Measurements from ENCODE around the gene PRR20D.

DNA sequence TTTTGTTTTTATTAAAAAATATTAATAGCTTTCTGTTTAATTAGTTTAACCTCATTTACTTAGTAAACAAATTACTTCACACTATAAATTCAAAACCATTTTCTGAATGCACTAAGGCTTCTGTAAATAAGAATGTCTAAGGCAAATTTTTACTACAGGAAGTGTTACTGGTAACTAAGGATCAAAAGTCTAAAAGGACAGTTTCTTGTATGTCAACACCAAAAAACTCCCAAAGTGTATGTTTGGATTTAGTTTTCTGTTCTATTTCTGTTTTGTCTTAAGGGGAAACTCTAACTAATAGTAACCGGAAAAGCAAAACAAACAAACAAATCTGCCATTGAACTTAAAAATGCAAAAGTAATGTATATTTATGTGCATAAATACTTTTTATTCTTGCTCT lies 31.2 kb downstream of the PRR20D start:
- TF ChIP-seq TAF1 (IDR thresholded peaks at IDR 0.05; ENCODE audit: low read depth, low read length): no peak
- no peak for TF ChIP-seq POLR2A (IDR thresholded peaks at IDR 0.05; ENCODE audit: low read depth, low read length)
- TF ChIP-seq POLR2AphosphoS5 (IDR thresholded peaks at IDR 0.05; ENCODE audit: low read depth, low read length): no peak
- no peak for TF ChIP-seq SPI1 (IDR thresholded peaks at IDR 0.05; ENCODE audit: low read depth, low read length)
- TF ChIP-seq PAX5 (IDR thresholded peaks at IDR 0.05; ENCODE audit: insufficient read depth, low read length, severe bottlenecking): no peak
- TF ChIP-seq POU2F2 (IDR thresholded peaks at IDR 0.05; ENCODE audit: low read depth, low read length): no peak

All from GM12891 (cell line).